Liver (tissue), 9 donors: Measurements from ENCODE around the gene WIZ. TPM values are rescaled to one million over a fixed set of nuclear protein-coding genes. Genes with fewer than 3 reads are reported as not detected.

ENCODE experiments used
- DNase-seq: peaks from one replicate; pipeline ENCODE4 v3.0.0-alpha.2; 2017; ENCODE audit warnings: low spot score
- H3K27ac ChIP-seq, 2 donors: one replicate each; pipeline ENCODE4 v1.7.0; 2013; ENCODE audit warnings: inconsistent platforms in 2 of 2, low read length in 2 of 2, control low read depth in 1 of 2, low read depth in 1 of 2, mild to moderate bottlenecking in 1 of 2
- H3K27me3 ChIP-seq, 4 donors: one replicate each; pipeline versions ENCODE4 v1.6.1 to v1.7.0; 2013; ENCODE audit warnings: low read length in 3 of 4, inconsistent platforms in 1 of 4, mild to moderate bottlenecking in 1 of 4, moderate library complexity in 1 of 4; ENCODE audit not compliant: control insufficient read depth in 4 of 4, insufficient read depth in 4 of 4
- H3K36me3 ChIP-seq, 4 donors: one replicate each; pipeline versions ENCODE4 v1.6.1 to v1.7.0; 2013; ENCODE audit warnings: low read length in 3 of 4, mild to moderate bottlenecking in 3 of 4, low read depth in 1 of 4, moderate library complexity in 1 of 4; ENCODE audit not compliant: control insufficient read depth in 4 of 4, insufficient read depth in 3 of 4
- H3K4me1 ChIP-seq, 4 donors: one replicate each; pipeline versions ENCODE4 v1.6.1 to v1.7.0; 2013; ENCODE audit warnings: low read length in 3 of 4, mild to moderate bottlenecking in 3 of 4, moderate library complexity in 1 of 4; ENCODE audit not compliant: control insufficient read depth in 4 of 4, insufficient read depth in 4 of 4
- H3K4me3 ChIP-seq, 3 donors: one replicate each; pipeline versions ENCODE4 v1.6.1 to v1.7.0; 2013; ENCODE audit warnings: low read length in 3 of 3, control low read depth in 1 of 3, low read depth in 1 of 3, mild to moderate bottlenecking in 1 of 3
- H3K9ac ChIP-seq, 2 donors: one replicate each; pipeline ENCODE4 v1.7.0; 2013; ENCODE audit warnings: low read length in 2 of 2, mild to moderate bottlenecking in 2 of 2, moderate library complexity in 2 of 2, control low read depth in 1 of 2, low read depth in 1 of 2
- H3K9me3 ChIP-seq, 4 donors: one replicate each; pipeline versions ENCODE4 v1.6.1 to v1.7.0; 2013; ENCODE audit warnings: low read length in 3 of 4; ENCODE audit not compliant: control insufficient read depth in 4 of 4
- CTCF ChIP-seq: fragments of 150-350 bp; IDR thresholded peaks from 2 replicates; pipeline ENCODE4 v1.5.1; 2017; ENCODE audit warnings: improper control_type of control experiment, low read depth, low read length; ENCODE audit not compliant: missing input control
- EGR1 ChIP-seq, 2 donors: IDR thresholded peaks; 2 replicates each; pipeline ENCODE4 v1.6.1; 2016 to 2018; ENCODE audit warnings: antibody characterized with exemption in 2 of 2, low read depth in 2 of 2
- FOXA1 ChIP-seq: IDR thresholded peaks from 2 replicates; pipeline ENCODE4 v1.6.1; 2016; ENCODE audit warnings: antibody characterized with exemption
- FOXA2 ChIP-seq: IDR thresholded peaks from 2 replicates; pipeline ENCODE4 v1.6.1; 2016; ENCODE audit warnings: antibody characterized with exemption
- GABPA ChIP-seq, 2 donors: IDR thresholded peaks in 1 of 2; conservative IDR thresholded peaks in 1 of 2; 2 replicates each; pipeline ENCODE4 v1.6.1; 2016; ENCODE audit warnings: antibody characterized with exemption in 2 of 2, mild to moderate bottlenecking in 1 of 2, moderate library complexity in 1 of 2
- HNF4G ChIP-seq: IDR thresholded peaks from 2 replicates; pipeline ENCODE4 v1.6.1; 2016; ENCODE audit warnings: antibody characterized with exemption
- JUND ChIP-seq, 2 donors: IDR thresholded peaks; 2 replicates each; pipeline ENCODE4 v1.6.1; 2016; ENCODE audit warnings: antibody characterized with exemption in 2 of 2
- NR2F2 ChIP-seq: IDR thresholded peaks from 2 replicates; pipeline ENCODE4 v1.6.1; 2016; ENCODE audit warnings: antibody characterized with exemption
- RAD21 ChIP-seq, 2 donors: IDR thresholded peaks; 2 replicates each; pipeline ENCODE4 v1.6.1; 2016; ENCODE audit warnings: antibody characterized with exemption in 2 of 2, mild to moderate bottlenecking in 2 of 2
- REST ChIP-seq: IDR thresholded peaks from 2 replicates; pipeline ENCODE4 v1.6.1; 2016; ENCODE audit warnings: antibody characterized with exemption, mild to moderate bottlenecking
- SP1 ChIP-seq: IDR thresholded peaks from 2 replicates; pipeline ENCODE4 v1.6.1; 2018; ENCODE audit warnings: antibody characterized with exemption, mild to moderate bottlenecking
- TAF1 ChIP-seq: conservative IDR thresholded peaks from 2 replicates; pipeline ENCODE4 v1.6.1; 2016; ENCODE audit warnings: antibody characterized with exemption, mild to moderate bottlenecking
- YY1 ChIP-seq: IDR thresholded peaks from 2 replicates; pipeline ENCODE4 v1.6.1; 2016; ENCODE audit warnings: antibody characterized with exemption, mild to moderate bottlenecking
- ZBTB33 ChIP-seq: IDR thresholded peaks from 2 replicates; pipeline ENCODE4 v1.6.1; 2016; ENCODE audit warnings: antibody characterized with exemption
- WGBS: extraction: QIAGEN DNeasy Blood & Tissue Kit; methylation state at CpG from one replicate; pipeline ENCODE4 v1.1.7; 2013; 5-methylcytosine and 5-hydroxymethylcytosine counted together
- polyA plus RNA-seq, 2 donors: library from polyadenylated mRNA; stranded (reverse) in 1 of 2; unstranded in 1 of 2; fragments of 200-250 nt in 1 of 2; fragments of >200 nt in 1 of 2; fragmentation: Nextera tagmentation in 1 of 2; extraction: Ambion mirVana in 1 of 2; gene quantifications; one replicate each; pipeline versions ENCODE4 v1.2.1 to v1.2.3, GENCODE V29; 2013 to 2015
- total RNA-seq, 2 donors: library from RNA; depleted of rRNA; stranded (reverse); fragments of >200 nt; gene quantifications; one replicate each; pipeline ENCODE4 v1.2.3, GENCODE V29; 2014
- donor health status: healthy.
- donor health status: healthy.
- donor health status: healthy.
- donor health status: healthy.
- donor health status: healthy.

WIZ gene
- total and polyA plus RNA-seq, 4 donors, result 3.8 to 12.7 (median 8.6) TPM

GRCh38 chr19:15390814-15391213 is 58.9 kb downstream of the WIZ start (continued):
- TF ChIP-seq EGR1 (IDR thresholded peaks at IDR 0.05; ENCODE audit: low read depth in 2 of 2) (no peak), TAF1 (no peak), JUND (IDR thresholded peaks at IDR 0.05) (no peak), SP1 (no peak), FOXA2 (no peak), FOXA1 (no peak), ZBTB33 (no peak), RAD21 (IDR thresholded peaks at IDR 0.05) (no peak)

DNA sequence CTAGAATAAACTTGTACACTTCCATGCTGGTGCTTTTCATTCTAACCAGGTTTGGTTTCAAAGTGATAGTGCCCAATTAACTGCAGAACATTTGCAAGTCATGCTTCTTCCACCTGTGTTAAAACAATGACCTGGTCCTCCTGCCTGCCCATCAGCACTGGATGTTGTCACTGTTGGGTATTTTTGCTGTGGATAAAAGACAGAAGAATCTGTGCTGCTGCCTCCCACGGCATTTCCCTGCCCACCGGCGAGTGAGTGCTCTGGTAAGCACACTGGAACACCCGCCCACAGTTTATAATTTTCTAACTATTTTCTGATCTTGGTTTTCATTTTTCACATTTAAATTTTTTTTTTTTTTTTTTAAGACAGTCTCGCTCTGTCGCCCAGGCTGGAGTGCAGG is 67.9 kb downstream of the WIZ start:
- H3K36me3 ChIP-seq, result peaks cover 0 to 5% (median 3%) of the 10 kb centered on the region in 4 donors
- H3K27ac ChIP-seq, result no peak overlapping the region
- no peaks in the 10 kb centered on the region for H3K27me3 ChIP-seq
- 97% methylated on average over 6 of the region's 6 CpGs for WGBS
- H3K9ac ChIP-seq, result no peak overlapping the region
- no peak overlapping the region for H3K4me3 ChIP-seq
- no peak for DNase-seq
- TF ChIP-seq CTCF, result no peak
- no peak for TF ChIP-seq SP1
- TF ChIP-seq REST, result no peak
- no peak for TF ChIP-seq JUND (IDR thresholded peaks at IDR 0.05)
- TF ChIP-seq RAD21 (IDR thresholded peaks at IDR 0.05), result no peak
- TF ChIP-seq GABPA (IDR thresholded peaks at IDR 0.05 in 1 of 2, conservative IDR thresholded peaks at IDR 0.05 in 1 of 2), result no peak
- H3K9me3 ChIP-seq, result no peaks in the 10 kb centered on the region
- peaks cover 2 to 22% (median 16%) of the 10 kb centered on the region in 4 donors for H3K4me1 ChIP-seq

DNA sequence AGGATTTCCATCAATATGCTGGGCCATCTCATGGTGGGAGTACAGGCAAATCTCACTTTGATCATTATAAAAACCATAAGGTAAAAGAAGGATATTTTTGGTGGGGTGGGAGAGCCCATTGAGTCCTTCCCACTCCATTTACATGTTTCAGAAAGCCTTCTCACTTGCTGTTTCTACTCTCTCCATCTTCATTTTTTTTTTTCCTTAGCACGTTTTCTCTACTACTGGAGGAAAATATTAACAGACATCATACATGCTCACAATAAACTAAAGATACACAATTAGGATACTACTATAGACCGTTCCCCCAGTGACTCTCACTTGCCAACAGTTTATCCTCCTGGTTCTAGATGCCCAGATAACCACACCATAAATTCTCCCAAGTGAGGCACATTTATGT is 68.3 kb downstream of the WIZ start:
- DNase-seq, result no peak
- Histone ChIP-seq H3K9ac (no peak overlapping the region), H3K4me3 (no peak overlapping the region), H3K36me3 (peaks cover 0 to 5% (median 2%) of the 10 kb centered on the region in 4 donors), H3K9me3 (no peaks in the 10 kb centered on the region), H3K27me3 (no peaks in the 10 kb centered on the region), H3K27ac (no peak overlapping the region), H3K4me1 (peaks cover 4 to 27% (median 20%) of the 10 kb centered on the region in 4 donors)
- 91% methylated on average over 2 of the region's 2 CpGs for WGBS
- TF ChIP-seq SP1, result no peak
- TF ChIP-seq FOXA2, result no peak
- no peak for TF ChIP-seq ZBTB33
- no peak for TF ChIP-seq NR2F2
- no peak for TF ChIP-seq CTCF
- TF ChIP-seq HNF4G, result no peak
- no peak for TF ChIP-seq GABPA (IDR thresholded peaks at IDR 0.05 in 1 of 2, conservative IDR thresholded peaks at IDR 0.05 in 1 of 2)
- TF ChIP-seq EGR1 (IDR thresholded peaks at IDR 0.05; ENCODE audit: low read depth in 2 of 2), result no peak
- TF ChIP-seq TAF1, result no peak
- no peak for TF ChIP-seq YY1
